K562 (cell line): ENCODE data around the gene CES5A. TPM values are rescaled to one million over a fixed set of nuclear protein-coding genes. Genes with fewer than 3 reads are reported as not detected.

ENCODE experiments used
- ATAC-seq: fragments of 200-7000 bp; cut with Tn5 transposase; 3 replicates; pipeline ENCODE4 v1.9.1; 2020; ENCODE audit warnings: moderate library complexity
- BruUV-seq: library from RNA; stranded (reverse); fragments of 400-500 nt; replicated peaks from 2 replicates; lab custom pipeline; 2021; lab: Mats Ljungman, UMichigan
- CTCF ChIA-PET: fragments of 300-600 bp; formaldehyde crosslinking; extraction: SDS; loops from one replicate; lab custom pipeline; 2021; ENCODE audit warnings: low intra/inter-chr PET ratio; lab: Yijun Ruan, JAX
- POLR2A ChIA-PET: fragments of 300-600, 350-650 bp; sonication (Branson Sonifier 250); formaldehyde crosslinking; extraction: SDS; loops from one replicate; lab custom pipeline; 2021; ENCODE audit warnings: antibody characterized with exemption, inconsistent platforms; lab: Yijun Ruan, JAX
- DNase-seq, 4 experiments: peaks; one replicate each; pipeline versions ENCODE4 v3.0.0 to v3.0.0-alpha.2; 2011 to 2018; ENCODE audit warnings: low spot score in 3 of 4, mixed read lengths in 3 of 4; ENCODE audit errors: extremely low read depth in 1 of 4
- FAIRE-seq: peaks from 2 replicates; lab custom pipeline; 2011; peaks lifted over from hg19 to GRCh38; lab: Jason Lieb, UNC
- H2AFZ ChIP-seq: 2 replicates; pipeline ENCODE4 v1.6.0; 2011; ENCODE audit warnings: low read depth, low read length, control low read depth, inconsistent platforms
- H3K27ac ChIP-seq: fragments of 200-600 bp; 3 replicates; pipeline ENCODE4 v1.8.0; 2011; ENCODE audit warnings: low read depth, mild to moderate bottlenecking, control low read depth, inconsistent platforms, low read length, moderate library complexity, mixed read lengths; ENCODE audit errors: extremely low read depth
- H3K27me3 ChIP-seq, 2 experiments: fragments of 300-600 bp in 1 of 2; 2 replicates in 1 of 2; 3 replicates in 1 of 2; pipeline versions ENCODE4 v1.6.0 to v1.8.0; 2011; ENCODE audit warnings: inconsistent platforms in 2 of 2, low read length in 2 of 2, mild to moderate bottlenecking in 1 of 2, mixed read lengths in 1 of 2, moderate library complexity in 1 of 2; ENCODE audit not compliant: control insufficient read depth in 2 of 2, insufficient read depth in 2 of 2
- H3K36me3 ChIP-seq: fragments of 300-600 bp; 3 replicates; pipeline ENCODE4 v1.8.0; 2011; ENCODE audit warnings: mild to moderate bottlenecking, low read length, inconsistent platforms; ENCODE audit not compliant: control insufficient read depth, insufficient read depth
- H3K4me1 ChIP-seq, 2 experiments: fragments of 200-600 bp in 1 of 2; replicated peaks in 1 of 2; 2 replicates in 1 of 2; 3 replicates in 1 of 2; pipeline versions ENCODE4 v1.5.1 to v1.8.0; 2011; ENCODE audit warnings: inconsistent platforms in 2 of 2, low read length in 2 of 2, mild to moderate bottlenecking in 1 of 2, mixed read lengths in 1 of 2, moderate library complexity in 1 of 2; ENCODE audit not compliant: control insufficient read depth in 2 of 2, insufficient read depth in 2 of 2
- H3K4me2 ChIP-seq: 2 replicates; pipeline ENCODE4 v1.6.1; 2011; ENCODE audit warnings: low read length, control low read depth, inconsistent platforms, mixed read lengths; ENCODE audit not compliant: insufficient read depth
- H3K4me3 ChIP-seq: fragments of 200-600 bp; sonication (generic), shearing (Covaris generic); 2 replicates; pipeline ENCODE4 v1.5.1; 2016; ENCODE audit warnings: control low read depth, inconsistent platforms
- H3K79me2 ChIP-seq: fragments of 200-600 bp; 3 replicates; pipeline ENCODE4 v1.8.0; 2011; ENCODE audit warnings: low read length, inconsistent platforms; ENCODE audit not compliant: control insufficient read depth, insufficient read depth
- H3K9ac ChIP-seq, 2 experiments: 2 replicates each; pipeline versions ENCODE4 v1.6.0 to v1.6.1; 2011; ENCODE audit warnings: low read depth in 2 of 2, low read length in 2 of 2, control low read depth in 1 of 2, inconsistent platforms in 1 of 2, mild to moderate bottlenecking in 1 of 2, mixed read lengths in 1 of 2; ENCODE audit not compliant: insufficient read depth in 1 of 2
- H3K9me1 ChIP-seq: one replicate; pipeline ENCODE4 v1.6.0; 2011; ENCODE audit warnings: inconsistent platforms, mild to moderate bottlenecking, low read length, moderate library complexity; ENCODE audit not compliant: control insufficient read depth, insufficient read depth
- H3K9me3 ChIP-seq: replicated peaks from 2 replicates; pipeline ENCODE4 v1.5.1; 2011; ENCODE audit warnings: low read depth, low read length, inconsistent platforms; ENCODE audit not compliant: control insufficient read depth, insufficient read depth
- H4K20me1 ChIP-seq: replicated peaks from 2 replicates; pipeline ENCODE4 v1.6.1; 2011; ENCODE audit warnings: low read length, inconsistent platforms, mixed read lengths; ENCODE audit not compliant: control insufficient read depth, insufficient read depth
- FIP1L1 ChIP-seq: fragments of 200-400 bp; formaldehyde crosslinking; IDR thresholded peaks from 2 replicates; pipeline ENCODE4 v1.6.1; 2018; ENCODE audit warnings: mild to moderate bottlenecking, low read depth, low read length; ENCODE audit not compliant: poor library complexity, severe bottlenecking
- FOSL1 ChIP-seq: fragments of 200-800 bp; sonication (Bioruptor generic); conservative IDR thresholded peaks from 2 replicates; pipeline ENCODE4 v1.6.1; 2016; ENCODE audit warnings: missing genetic modification characterization, missing compliant biosample characterization
- KHSRP ChIP-seq: fragments of 450-650 bp; IDR thresholded peaks from 2 replicates; pipeline ENCODE4 v1.6.1; 2017
- MYBL2 ChIP-seq, 2 experiments: fragments of 450-650 bp in 1 of 2; sonication (generic) in 1 of 2; formaldehyde crosslinking in 1 of 2; IDR thresholded peaks; 2 replicates each; pipeline versions ENCODE4 v1.6.1 to v1.8.1; 2017 to 2022; ENCODE audit warnings: borderline replicate concordance in 1 of 2, inconsistent platforms in 1 of 2, low read depth in 1 of 2, mild to moderate bottlenecking in 1 of 2, missing genetic modification reagents in 1 of 2, moderate library complexity in 1 of 2
- POLR2A ChIP-seq: fragments of 450-650 bp; conservative IDR thresholded peaks from 2 replicates; pipeline ENCODE4 v1.6.1; 2016
- RCOR1 ChIP-seq, 2 experiments: IDR thresholded peaks; 2 replicates each; pipeline ENCODE4 v1.6.1; 2012; ENCODE audit warnings: low read depth in 2 of 2, low read length in 2 of 2, borderline replicate concordance in 1 of 2, improper control_type of control experiment in 1 of 2
- ZHX1 ChIP-seq: fragments of 150-350 bp; conservative IDR thresholded peaks from 2 replicates; pipeline ENCODE4 v1.6.1; 2014; ENCODE audit warnings: low read length
- ZNF212 ChIP-seq: fragments of 450-650 bp; formaldehyde crosslinking; IDR thresholded peaks from 2 replicates; pipeline ENCODE4 v1.4.0; 2020; ENCODE audit warnings: mild to moderate bottlenecking
- ZNF311 ChIP-seq: fragments of 250-450 bp; sonication (Bioruptor Pico); IDR thresholded peaks from 2 replicates; pipeline ENCODE4 v1.4.0; 2020; ENCODE audit warnings: mild to moderate bottlenecking, moderate library complexity
- ZNF408 ChIP-seq: fragments of 250-450 bp; sonication (Bioruptor Pico); IDR thresholded peaks from 2 replicates; pipeline ENCODE4 v1.4.0; 2020; ENCODE audit warnings: low read depth, mild to moderate bottlenecking, moderate library complexity
- WGBS: fragments of 100-300 bp; shearing (Covaris generic); methylation state at CpG from one replicate; pipeline ENCODE4 v1.1.6; 2016; ENCODE audit warnings: low coverage, mixed read lengths; ENCODE audit not compliant: insufficient coverage; ENCODE audit errors: missing lambda C conversion rate; 5-methylcytosine and 5-hydroxymethylcytosine counted together
- in situ Hi-C: fragments of 300-500 bp; cut with MboI; formaldehyde crosslinking; loops from 4 replicates; pipeline ENCODE4 v1.15.0; 2018; ENCODE audit warnings: inconsistent platforms, mixed read lengths
- intact Hi-C: fragments of 100-400 bp; cut with micrococcal nuclease; formaldehyde crosslinking; loops from 2 replicates; pipeline ENCODE4 v1.14.2; 2022
- polyA plus RNA-seq, 8 experiments: library from polyadenylated mRNA; depleted of rRNA in 4 of 8; stranded (reverse) in 5 of 8; unstranded in 3 of 8; fragments of >200 nt; fragmentation: Nextera tagmentation in 2 of 8; fragmentation: Illumina TruSeq in 1 of 8; extraction: Ambion mirVana in 2 of 8; extraction: Trizol in 1 of 8; gene quantifications; 2 replicates each; pipeline versions ENCODE4 v1.2.1 to v1.2.3, GENCODE V29; 2011 to 2014; ENCODE audit warnings: inconsistent platforms in 1 of 8, missing spikeins in 1 of 8
- total RNA-seq, 7 experiments: library from RNA; depleted of rRNA in 6 of 7; stranded (reverse); fragments of >200 nt in 6 of 7; fragmentation: Illumina TruSeq in 2 of 7; extraction: Trizol in 2 of 7; gene quantifications; 2 replicates each; pipeline versions ENCODE4 v1.2.1 to v1.2.3, GENCODE V29; 2011 to 2021; ENCODE audit warnings: low replicate concordance in 1 of 7
- TF ChIP-seq, protein P1 (sequence below): fragments of 200-800 bp; sonication (Bioruptor generic); IDR thresholded peaks from 2 replicates; pipeline ENCODE4 v1.6.1; 2016; ENCODE audit warnings: missing genetic modification characterization, missing compliant biosample characterization
- TF ChIP-seq, protein P2 (sequence below): fragments of 250-450 bp; sonication (Bioruptor Pico); IDR thresholded peaks from 2 replicates; pipeline ENCODE4 v1.5.0; 2020; ENCODE audit warnings: mild to moderate bottlenecking

Gene CES5A
- total and polyA plus RNA-seq, 9 of the 15 experiments (the other 6 are each of a cell fraction or from before 2014, with no cell fraction given), result 0.07 to 0.17 (median 0.15) TPM; not detected in 4

DNA sequence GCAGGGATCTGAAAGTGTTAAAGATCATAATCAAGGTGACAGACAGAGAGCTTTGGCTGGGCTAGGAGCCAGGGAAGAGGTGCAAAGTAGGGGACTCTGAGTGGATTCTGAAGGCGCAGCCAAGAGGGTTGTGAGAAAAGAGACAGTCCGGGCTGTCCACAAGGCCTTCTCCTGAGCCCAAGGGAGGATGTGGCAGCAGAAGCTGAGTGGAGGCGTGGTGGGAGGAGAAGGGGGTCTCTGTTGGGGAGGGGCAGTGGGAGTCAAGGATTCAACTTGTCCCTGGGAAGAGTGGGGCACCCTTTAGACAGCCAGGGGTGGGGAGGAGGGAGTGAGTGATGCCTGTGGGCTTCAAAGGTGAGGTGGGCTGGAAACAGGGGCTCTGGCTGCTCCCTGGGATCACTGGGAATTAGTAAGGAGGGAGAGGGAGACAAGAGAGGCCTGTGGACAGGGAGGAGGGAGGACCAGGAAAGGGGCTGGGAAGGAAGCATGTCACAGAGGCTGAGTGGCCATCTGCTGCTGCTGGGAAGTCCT lies 52.8 kb downstream of the CES5A start (continued):
- TF ChIP-seq, protein P1, sequence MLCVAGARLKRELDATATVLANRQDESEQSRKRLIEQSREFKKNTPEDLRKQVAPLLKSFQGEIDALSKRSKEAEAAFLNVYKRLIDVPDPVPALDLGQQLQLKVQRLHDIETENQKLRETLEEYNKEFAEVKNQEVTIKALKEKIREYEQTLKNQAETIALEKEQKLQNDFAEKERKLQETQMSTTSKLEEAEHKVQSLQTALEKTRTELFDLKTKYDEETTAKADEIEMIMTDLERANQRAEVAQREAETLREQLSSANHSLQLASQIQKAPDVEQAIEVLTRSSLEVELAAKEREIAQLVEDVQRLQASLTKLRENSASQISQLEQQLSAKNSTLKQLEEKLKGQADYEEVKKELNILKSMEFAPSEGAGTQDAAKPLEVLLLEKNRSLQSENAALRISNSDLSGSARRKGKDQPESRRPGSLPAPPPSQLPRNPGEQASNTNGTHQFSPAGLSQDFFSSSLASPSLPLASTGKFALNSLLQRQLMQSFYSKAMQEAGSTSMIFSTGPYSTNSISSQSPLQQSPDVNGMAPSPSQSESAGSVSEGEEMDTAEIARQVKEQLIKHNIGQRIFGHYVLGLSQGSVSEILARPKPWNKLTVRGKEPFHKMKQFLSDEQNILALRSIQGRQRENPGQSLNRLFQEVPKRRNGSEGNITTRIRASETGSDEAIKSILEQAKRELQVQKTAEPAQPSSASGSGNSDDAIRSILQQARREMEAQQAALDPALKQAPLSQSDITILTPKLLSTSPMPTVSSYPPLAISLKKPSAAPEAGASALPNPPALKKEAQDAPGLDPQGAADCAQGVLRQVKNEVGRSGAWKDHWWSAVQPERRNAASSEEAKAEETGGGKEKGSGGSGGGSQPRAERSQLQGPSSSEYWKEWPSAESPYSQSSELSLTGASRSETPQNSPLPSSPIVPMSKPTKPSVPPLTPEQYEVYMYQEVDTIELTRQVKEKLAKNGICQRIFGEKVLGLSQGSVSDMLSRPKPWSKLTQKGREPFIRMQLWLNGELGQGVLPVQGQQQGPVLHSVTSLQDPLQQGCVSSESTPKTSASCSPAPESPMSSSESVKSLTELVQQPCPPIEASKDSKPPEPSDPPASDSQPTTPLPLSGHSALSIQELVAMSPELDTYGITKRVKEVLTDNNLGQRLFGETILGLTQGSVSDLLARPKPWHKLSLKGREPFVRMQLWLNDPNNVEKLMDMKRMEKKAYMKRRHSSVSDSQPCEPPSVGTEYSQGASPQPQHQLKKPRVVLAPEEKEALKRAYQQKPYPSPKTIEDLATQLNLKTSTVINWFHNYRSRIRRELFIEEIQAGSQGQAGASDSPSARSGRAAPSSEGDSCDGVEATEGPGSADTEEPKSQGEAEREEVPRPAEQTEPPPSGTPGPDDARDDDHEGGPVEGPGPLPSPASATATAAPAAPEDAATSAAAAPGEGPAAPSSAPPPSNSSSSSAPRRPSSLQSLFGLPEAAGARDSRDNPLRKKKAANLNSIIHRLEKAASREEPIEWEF (CRISPR knock-in tag), result no peak
- TF ChIP-seq RCOR1 (IDR thresholded peaks at IDR 0.05; ENCODE audit: borderline replicate concordance in 1 of 2, low read depth in 2 of 2, low read length in 2 of 2) (no peak), FOSL1 (no peak), MYBL2 (IDR thresholded peaks at IDR 0.05; ENCODE audit: low read depth) (no peak), MYBL2 (CRISPR knock-in tag; IDR thresholded peaks at IDR 0.05; ENCODE audit: borderline replicate concordance) (no peak)

GRCh38 chr16:55821210-55821609 lies 54.0 kb downstream of the CES5A start:
- WGBS, result 3% methylated on average over 4 of the region's 4 CpGs

More at GRCh38 chr16:55821210-55821609, 54.0 kb downstream of the CES5A start:
- Histone ChIP-seq H3K4me3 (no peak overlapping the region), H4K20me1 (no peaks in the 10 kb centered on the region), H3K79me2 (no peaks in the 10 kb centered on the region), H3K27me3 (peaks cover 2 to 7% of the 10 kb centered on the region in 2 experiments; a peak in 2 of 5 replicates), H3K27ac (no peak overlapping the region), H3K4me2 (no peak overlapping the region), H3K9me1 (no peaks in the 10 kb centered on the region), H3K9me3 (no peaks in the 10 kb centered on the region), H2AFZ (no peak overlapping the region), H3K36me3 (no peaks in the 10 kb centered on the region), H3K9ac (no peak overlapping the region), H3K4me1 (no peaks in the 10 kb centered on the region)
- ChIA-PET CTCF (no interaction called here), POLR2A (no interaction called here)
- DNase-seq, result no peak
- in situ Hi-C loops (no loop called here), intact Hi-C loops (no loop called here)
- BruUV-seq, result no TSS peak
- FAIRE-seq, result no peak
- no peak for TF ChIP-seq FIP1L1
- TF ChIP-seq POLR2A, result no peak
- TF ChIP-seq ZHX1, result no peak
- TF ChIP-seq, protein P2, sequence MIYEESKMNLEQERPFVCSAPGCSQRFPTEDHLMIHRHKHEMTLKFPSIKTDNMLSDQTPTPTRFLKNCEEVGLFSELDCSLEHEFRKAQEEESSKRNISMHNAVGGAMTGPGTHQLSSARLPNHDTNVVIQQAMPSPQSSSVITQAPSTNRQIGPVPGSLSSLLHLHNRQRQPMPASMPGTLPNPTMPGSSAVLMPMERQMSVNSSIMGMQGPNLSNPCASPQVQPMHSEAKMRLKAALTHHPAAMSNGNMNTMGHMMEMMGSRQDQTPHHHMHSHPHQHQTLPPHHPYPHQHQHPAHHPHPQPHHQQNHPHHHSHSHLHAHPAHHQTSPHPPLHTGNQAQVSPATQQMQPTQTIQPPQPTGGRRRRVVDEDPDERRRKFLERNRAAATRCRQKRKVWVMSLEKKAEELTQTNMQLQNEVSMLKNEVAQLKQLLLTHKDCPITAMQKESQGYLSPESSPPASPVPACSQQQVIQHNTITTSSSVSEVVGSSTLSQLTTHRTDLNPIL, result no peak
- no peak for TF ChIP-seq ZNF311
- no peak for TF ChIP-seq ZNF212 (CRISPR knock-in tag)
- no peak for TF ChIP-seq ZNF408 (CRISPR knock-in tag)
- TF ChIP-seq KHSRP, result no peak
- no peak for ATAC-seq
